Stimulated activated CD8-positive, alpha-beta memory T cell treated with anti-CD3 and anti-CD28 coated beads, Interleukin-2, amount 100 ng/mL, for 1 hour (primary cell): Measurements from ENCODE around the gene OPCML.

ENCODE experiments used
- DNase-seq, 2 donors: peaks; one replicate each; pipeline ENCODE4 v3.0.0-alpha.2; 2020; ENCODE audit warnings: low read depth in 2 of 2

The OPCML gene

GRCh38 chr11:133531971-133532651 lies at the start of gene OPCML:
Gene OPCML (minus strand): TSS chr11:133532501.
- no peak for DNase-seq

DNA sequence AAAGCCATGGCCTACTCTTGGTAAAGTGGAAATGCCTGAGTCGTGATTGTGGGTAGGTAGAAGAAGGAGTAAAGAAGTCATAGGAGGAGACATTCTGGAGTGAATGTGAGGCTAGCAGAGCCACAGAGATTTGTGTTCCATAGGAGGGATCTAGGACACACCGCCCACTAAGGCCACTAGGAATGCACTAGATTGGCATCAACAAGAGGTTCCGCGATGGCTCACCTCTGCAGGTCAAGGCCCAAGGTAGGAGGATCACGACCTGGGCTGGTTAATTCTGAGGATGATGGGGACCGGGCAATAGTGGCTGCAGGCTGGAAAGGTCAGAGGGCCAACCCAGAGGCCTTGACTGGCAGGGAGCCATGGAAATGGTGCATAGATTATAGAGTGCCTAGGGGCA lies 48.8 kb upstream of the OPCML start:
- no peak for DNase-seq

DNA sequence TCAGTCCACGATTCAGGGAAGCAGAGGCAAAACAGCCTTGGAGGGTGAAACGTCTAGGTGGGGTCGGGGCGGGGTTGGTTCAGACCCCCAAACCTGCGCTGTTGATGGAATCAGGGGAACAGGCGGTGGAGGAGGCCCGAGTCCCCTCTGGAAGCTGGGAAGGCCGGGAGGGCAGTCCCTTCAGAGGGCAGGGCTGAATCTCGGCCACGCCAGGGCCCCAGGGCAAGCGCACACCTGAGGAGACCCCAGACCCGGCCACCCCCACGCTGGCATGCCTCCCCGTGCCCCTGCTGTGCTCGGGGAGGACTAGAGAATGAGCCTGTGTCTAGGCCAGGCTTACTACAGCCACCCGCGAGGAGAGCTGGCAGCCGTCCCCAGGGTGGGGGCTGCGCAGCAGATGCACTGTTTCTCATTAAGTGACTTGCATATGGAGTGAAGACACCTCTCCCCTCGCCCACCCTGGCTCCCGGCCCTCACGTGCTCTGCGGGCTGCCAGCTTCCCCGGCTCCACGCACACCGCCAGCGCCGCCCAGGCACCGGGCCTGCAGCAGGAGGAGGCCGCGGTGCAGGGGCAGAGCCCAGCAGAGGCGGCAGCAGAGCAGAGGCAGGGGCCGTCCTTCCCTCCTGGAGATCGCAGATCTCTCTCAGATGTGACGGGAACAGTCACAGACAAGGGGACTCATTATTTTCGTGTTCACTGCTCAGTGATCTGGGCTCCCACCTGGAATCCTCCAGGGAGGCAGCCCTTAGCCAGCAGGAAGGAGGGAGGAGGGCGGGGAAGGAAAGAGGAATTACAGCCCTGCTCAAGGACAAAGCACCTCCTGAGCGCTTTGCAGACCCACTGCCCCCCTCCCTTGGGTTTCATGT lies 47.1 kb upstream of the OPCML start:
- DNase-seq, result no peak

- DNase-seq, result no peak
Observed at GRCh38 chr11:133577403-133577802, 45.1 kb upstream of the OPCML start.

GRCh38 chr11:133576351-133576750 lies 44.0 kb upstream of the OPCML start:
- DNase-seq, result no peak

- no peak for DNase-seq
Observed at GRCh38 chr11:133573081-133573480, 40.8 kb upstream of the OPCML start.

DNA sequence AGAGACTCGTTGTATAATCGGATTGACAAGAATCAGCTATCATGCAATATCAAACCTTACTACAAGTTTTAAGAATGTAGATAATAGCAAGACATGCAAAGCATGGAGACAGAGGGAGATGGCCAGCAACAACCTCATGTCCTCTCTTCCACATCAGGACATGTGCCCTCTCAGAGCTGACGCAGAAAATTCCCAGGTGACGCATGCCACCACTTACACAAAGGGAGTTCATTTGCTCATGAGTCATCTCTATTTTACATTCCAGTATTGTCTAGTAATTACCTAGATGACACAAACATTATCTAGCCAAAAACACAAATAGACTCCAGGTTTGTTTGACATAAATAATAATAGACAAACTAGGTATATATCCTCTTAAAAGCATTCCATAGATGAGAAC lies 38.1 kb upstream of the OPCML start:
- no peak for DNase-seq

GRCh38 chr11:133563505-133564025 lies 31.3 kb upstream of the OPCML start:
- DNase-seq, result no peak

GRCh38 chr11:133560472-133560855 lies 28.2 kb upstream of the OPCML start:
- DNase-seq, result no peak

- DNase-seq, result no peak
Observed at GRCh38 chr11:133559833-133560471, 27.7 kb upstream of the OPCML start.

- no peak for DNase-seq
Observed at GRCh38 chr11:133559382-133559781, 27.1 kb upstream of the OPCML start.

DNA sequence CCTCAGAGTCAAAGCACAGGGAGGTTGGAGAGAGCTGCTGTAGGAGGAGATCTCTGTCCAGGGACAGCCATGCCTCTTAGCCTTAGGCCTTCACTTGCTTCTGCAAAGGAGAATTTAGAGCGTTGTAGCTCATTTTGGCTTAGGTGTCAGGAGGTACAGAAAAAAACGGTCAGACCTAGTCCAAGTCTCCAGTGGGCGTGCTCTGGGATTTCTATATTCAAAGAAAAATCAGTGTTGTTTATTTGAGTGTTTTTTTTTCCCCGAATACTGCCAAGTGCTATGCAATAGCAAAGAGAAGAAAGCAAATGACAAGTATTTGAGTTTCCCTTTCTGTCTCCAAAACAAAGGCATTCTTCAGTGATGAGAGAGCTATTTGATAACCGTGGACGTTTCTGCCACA lies 22.7 kb upstream of the OPCML start:
- DNase-seq, result no peak

- no peak for DNase-seq
Observed at GRCh38 chr11:133553885-133554740, 21.8 kb upstream of the OPCML start.

DNA sequence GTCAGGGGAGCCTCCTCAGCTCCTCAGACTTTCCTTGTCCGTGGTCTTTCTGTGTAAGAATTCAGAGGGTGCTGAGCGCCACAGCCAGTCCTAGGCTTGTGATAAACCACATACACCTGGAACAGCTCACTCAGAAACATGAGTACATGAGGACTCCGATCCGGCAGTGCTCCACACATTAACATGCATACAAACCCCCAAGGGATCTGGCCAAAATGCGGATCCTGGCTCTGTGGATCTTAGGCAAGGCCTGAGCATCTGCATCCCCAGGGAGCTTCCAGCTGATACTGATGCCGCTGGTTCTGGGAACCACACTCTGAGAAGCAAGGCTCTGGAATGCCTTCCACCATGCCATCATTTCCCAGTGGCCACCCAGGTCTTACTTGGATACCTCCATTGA lies 20.6 kb upstream of the OPCML start:
- no peak for DNase-seq

DNA sequence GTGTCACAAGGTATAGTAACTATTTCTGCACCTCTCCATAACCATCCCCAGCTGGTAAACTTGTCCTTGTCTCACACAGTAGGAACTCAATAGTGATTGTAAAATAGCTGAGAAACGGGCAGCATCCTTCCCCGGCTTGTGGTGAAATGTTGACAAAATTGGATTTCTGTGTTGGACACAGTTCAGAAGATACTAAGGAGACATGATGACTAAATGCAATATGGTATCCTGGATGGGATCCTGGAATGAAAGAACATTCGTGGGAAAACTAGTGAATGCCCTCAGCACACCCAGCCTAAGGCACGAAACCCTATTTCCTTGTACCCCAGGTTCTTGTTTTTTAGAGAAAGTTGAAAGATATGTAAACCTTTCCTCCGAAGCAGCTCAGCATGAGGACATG lies 18.8 kb upstream of the OPCML start:
- no peak for DNase-seq

DNA sequence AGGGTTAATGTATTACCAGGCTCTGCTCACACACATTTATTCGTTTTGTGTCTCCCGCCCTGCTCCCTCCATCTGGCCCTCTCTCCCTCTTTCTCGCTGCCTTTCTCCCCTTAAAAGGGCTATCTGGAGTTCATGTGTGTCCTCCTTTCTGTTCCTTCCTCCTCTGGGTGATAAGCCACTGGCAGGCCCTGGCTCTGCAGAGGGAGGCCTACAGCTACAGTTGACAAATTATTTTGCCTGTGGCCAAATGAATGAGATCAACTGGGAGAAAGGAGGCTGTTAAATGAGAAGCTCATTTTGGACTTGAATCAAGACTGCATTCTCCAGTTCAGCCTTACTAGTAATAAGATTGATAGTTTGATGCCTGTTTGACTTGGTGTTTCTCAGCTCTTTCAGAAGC lies 17.5 kb upstream of the OPCML start:
- no peak for DNase-seq

DNA sequence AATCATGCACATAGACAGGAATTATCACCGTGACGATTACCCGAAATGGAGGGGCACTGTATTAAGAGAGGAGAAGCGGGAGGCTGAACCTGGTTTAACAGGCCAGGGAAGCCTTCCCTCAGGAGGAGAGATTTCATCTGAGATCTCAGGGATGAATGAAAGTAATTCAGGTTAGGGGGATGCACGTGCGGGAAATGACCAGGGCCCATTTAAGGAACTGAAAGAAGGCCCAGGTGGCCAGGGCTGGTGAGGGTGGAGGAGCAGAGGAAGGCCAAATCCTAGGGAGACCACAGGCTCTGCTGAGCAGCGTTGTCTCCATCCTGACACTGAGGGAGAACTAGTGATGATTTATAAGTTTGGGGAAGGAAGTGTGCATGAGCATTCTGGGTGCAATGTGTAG lies 16.3 kb upstream of the OPCML start:
- no peak for DNase-seq

DNA sequence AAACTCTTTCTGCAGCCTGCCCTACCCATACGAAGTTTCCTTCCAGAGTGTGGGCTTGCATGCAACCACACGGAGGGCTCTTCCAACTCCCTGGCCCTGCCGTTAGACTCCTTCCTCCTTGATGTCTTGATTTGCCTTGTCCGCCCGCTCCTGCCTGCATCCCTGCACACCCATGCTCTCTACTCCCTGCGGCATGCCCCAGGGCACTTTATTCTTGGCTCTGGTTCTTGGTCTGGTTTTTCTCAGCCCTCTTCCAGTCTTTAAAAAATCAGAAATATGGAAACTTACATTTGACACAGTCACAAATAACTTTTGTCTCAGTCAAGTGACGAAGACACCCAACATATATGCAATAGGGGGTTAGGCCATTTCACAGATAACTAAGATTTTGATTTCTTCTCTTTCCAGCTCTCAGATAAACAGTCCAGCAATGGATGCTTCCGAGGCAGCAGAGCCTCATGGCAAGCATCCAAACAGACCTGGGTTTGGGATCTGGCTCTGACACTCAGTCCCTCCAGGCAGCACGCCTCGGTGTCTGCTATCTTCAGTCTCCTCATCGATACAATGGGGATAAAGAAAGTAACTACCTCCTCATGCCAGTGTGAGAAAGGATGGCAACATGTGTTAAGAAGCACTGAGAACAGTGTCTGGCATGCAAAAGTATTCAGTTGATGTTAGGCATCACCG lies 15.7 kb upstream of the OPCML start:
- DNase-seq, result no peak

GRCh38 chr11:133545199-133545803 lies 13.0 kb upstream of the OPCML start:
- DNase-seq, result no peak

DNA sequence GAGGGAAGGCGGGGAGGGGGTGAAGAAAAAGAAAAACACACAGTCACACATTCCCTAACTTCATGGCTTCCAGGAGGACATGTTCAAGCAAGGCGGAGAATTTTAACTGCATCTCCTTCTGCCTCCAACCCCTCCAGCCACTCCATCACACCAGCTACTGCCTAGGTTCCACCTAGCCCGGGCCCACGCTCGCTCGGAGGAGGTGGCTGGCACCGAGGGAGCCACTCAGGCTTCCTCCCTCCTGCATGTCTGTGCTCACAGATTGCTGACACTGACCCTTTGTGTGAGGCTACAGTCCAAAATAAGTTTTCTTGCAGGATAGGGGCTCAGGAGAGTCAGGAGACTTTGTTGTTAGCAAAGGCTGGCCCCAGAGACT lies 9.4 kb upstream of the OPCML start:
- no peak for DNase-seq
